Aortic smooth muscle cell (primary cell): Measurements from ENCODE around the gene LRP1B. TPM values are rescaled to one million over a fixed set of nuclear protein-coding genes. Genes with fewer than 3 reads are reported as not detected.

ENCODE experiments used
- total RNA-seq: library from RNA; depleted of rRNA; stranded (reverse); fragments of >200 nt; gene quantifications from 2 replicates; pipeline ENCODE4 v1.2.3, GENCODE V29; 2014

Gene LRP1B
- total RNA-seq, result 0.13 and 0.31 TPM in 2 replicates

GRCh38 chr2:142131010-142131669, at the start of gene LRP1B:
LRP1B (minus strand) TSS chr2:142131016; CDS start chr2:142130729, 287 bp downstream.

